Measurements from ENCODE around the gene PAX5. TPM values are rescaled to one million over a fixed set of nuclear protein-coding genes. Genes with fewer than 3 reads are reported as not detected.

Gene PAX5
- total and polyA plus RNA-seq, 2 of the 13 experiments (the other 11 are each of a cell fraction or from before 2014, with no cell fraction given), result not detected

DNA sequence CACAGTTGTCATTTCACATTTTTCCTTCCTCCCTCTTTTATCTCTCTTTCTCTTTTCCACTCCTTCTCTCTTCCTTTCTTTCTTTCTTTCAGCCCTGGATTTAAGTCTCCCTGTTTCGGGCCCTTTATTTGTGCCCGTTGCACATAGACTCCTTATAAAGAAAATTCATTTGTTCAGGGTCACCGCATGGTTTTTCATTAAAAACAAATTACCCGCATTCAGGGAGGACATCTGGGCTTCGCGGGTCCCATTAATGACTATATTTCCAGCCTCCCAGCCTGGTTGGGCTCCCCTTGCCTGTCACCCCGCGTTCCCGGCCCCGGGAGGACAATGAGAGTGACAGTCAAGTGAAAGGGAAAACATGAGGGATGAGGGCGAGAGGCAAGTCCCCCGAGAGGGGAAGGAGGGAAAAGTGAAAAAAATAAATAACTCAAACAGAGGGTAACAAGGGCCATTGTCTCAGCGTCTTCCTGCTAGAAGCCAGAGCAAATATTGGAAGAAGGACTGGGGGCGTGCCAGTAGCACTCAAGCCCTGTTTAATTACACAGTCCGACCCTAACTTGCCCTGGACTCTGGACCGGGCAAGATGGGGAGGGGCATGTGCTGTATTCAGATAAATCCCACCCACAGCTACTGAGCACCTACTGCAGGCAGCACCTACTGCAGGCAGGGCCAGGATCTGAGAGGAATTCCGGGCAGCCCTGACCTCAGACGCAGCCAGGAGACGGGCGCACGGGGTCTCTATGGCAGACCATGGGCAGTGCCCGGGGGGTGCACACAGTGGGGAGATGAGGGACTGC, 166.2 kb downstream of the PAX5 start (continued):
- TF ChIP-seq POGK (CRISPR knock-in tag; conservative IDR thresholded peaks at IDR 0.05), result peak; percentile 98
- TF ChIP-seq ZNF614 (CRISPR knock-in tag; IDR thresholded peaks at IDR 0.05; ENCODE audit: borderline replicate concordance), result peak; percentile 94
- no peak for TF ChIP-seq ZNF496 (CRISPR knock-in tag; IDR thresholded peaks at IDR 0.05; ENCODE audit: insufficient replicate concordance)
- peak; percentile 49; the same call in 1 of the 2 replicates for TF ChIP-seq GATA4 (IDR thresholded peaks at IDR 0.05; ENCODE audit: borderline replicate concordance, low read depth)
- TF ChIP-seq ZEB1 (IDR thresholded peaks at IDR 0.05; ENCODE audit: insufficient replicate concordance, low read depth), result peak; percentile 41
- peak; percentile 72 for TF ChIP-seq ZFP91 (CRISPR knock-in tag; IDR thresholded peaks at IDR 0.05; ENCODE audit: borderline replicate concordance)
- TF ChIP-seq TCF12 (IDR thresholded peaks at IDR 0.05), result no peak
- peak; percentile 89 for TF ChIP-seq TCF12 (CRISPR knock-in tag; IDR thresholded peaks at IDR 0.05)
- TF ChIP-seq KLF16 (CRISPR knock-in tag; IDR thresholded peaks at IDR 0.05), result peak in 1 of 2 experiments; percentile 94; a peak in 2 of 4 replicates
- TF ChIP-seq PRDM10 (CRISPR knock-in tag; IDR thresholded peaks at IDR 0.05; ENCODE audit: low read depth), result peak; percentile 69; the same call in 1 of the 2 replicates
- peak; percentile 46; the same call in 1 of the 2 replicates for TF ChIP-seq HIVEP1 (CRISPR knock-in tag; IDR thresholded peaks at IDR 0.05)
- peak; percentile 69; the same call in 1 of the 2 replicates for TF ChIP-seq ZNF350 (CRISPR knock-in tag; IDR thresholded peaks at IDR 0.05; ENCODE audit: borderline replicate concordance, low read depth)
- TF ChIP-seq PHF21A (CRISPR knock-in tag; IDR thresholded peaks at IDR 0.05), result peak; percentile 95
- peak; percentile 65; the same call in 1 of the 2 replicates for TF ChIP-seq SPEN (CRISPR knock-in tag; IDR thresholded peaks at IDR 0.05; ENCODE audit: low read depth)
- peak; percentile 70; the same call in 1 of the 2 replicates for TF ChIP-seq ZNF564 (CRISPR knock-in tag; IDR thresholded peaks at IDR 0.05)
- TF ChIP-seq GFI1 (CRISPR knock-in tag; IDR thresholded peaks at IDR 0.05; ENCODE audit: borderline replicate concordance), result peak; percentile 92
- peak; percentile 97 for TF ChIP-seq NCOA2 (CRISPR knock-in tag; IDR thresholded peaks at IDR 0.05)
- no peak for TF ChIP-seq MAFK (conservative IDR thresholded peaks at IDR 0.05 in 1 of 2, IDR thresholded peaks at IDR 0.05 in 1 of 2; ENCODE audit: low read length in 2 of 2)
- TF ChIP-seq ZNF616 (CRISPR knock-in tag; IDR thresholded peaks at IDR 0.05; ENCODE audit: low read depth), result no peak
- TF ChIP-seq ZSCAN20 (CRISPR knock-in tag; IDR thresholded peaks at IDR 0.05; ENCODE audit: borderline replicate concordance), result 0 out of 2 replicates have a peak, but pooled peaks have one; percentile 66
- TF ChIP-seq ZNF629 (CRISPR knock-in tag; conservative IDR thresholded peaks at IDR 0.05), result peak; percentile 55
- TF ChIP-seq ZNF772 (CRISPR knock-in tag; IDR thresholded peaks at IDR 0.05), result peak; percentile 60; the same call in 1 of the 2 replicates

All from HepG2 (cell line).